Right atrium auricular region (tissue), 2 donors: ENCODE measurements around the gene ADIPOQ. TPM values are rescaled to one million over a fixed set of nuclear protein-coding genes. Genes with fewer than 3 reads are reported as not detected.
"Not testable (repeated sequence)": the region's sequence is repeated elsewhere in the genome, so short reads cannot be mapped to it uniquely, and the experiment has no call there.

Experiments
- DNase-seq: peaks from one replicate; pipeline ENCODE4 v3.0.0-alpha.2; 2019; ENCODE audit warnings: low spot score
- H3K27ac ChIP-seq, 2 donors: fragments of 200-600 bp; sonication (generic); 1 replicate in 1 of 2; 2 replicates in 1 of 2; pipeline ENCODE4 v1.5.1; 2016 to 2019
- H3K27me3 ChIP-seq, 2 donors: fragments of 200-600 bp; sonication (generic); one replicate each; pipeline versions ENCODE4 v1.5.1 to v1.6.0; 2017 to 2019
- H3K36me3 ChIP-seq: fragments of 200-600 bp; sonication (generic); one replicate; pipeline ENCODE4 v1.5.1; 2016
- H3K4me1 ChIP-seq, 2 donors: fragments of 200-600 bp; sonication (generic); one replicate each; pipeline versions ENCODE4 v1.5.1 to v1.6.0; 2017 to 2019
- H3K4me3 ChIP-seq, 2 donors: fragments of 200-600 bp; sonication (generic); 1 replicate in 1 of 2; 2 replicates in 1 of 2; pipeline ENCODE4 v1.5.1; 2017 to 2019; ENCODE audit warnings: mild to moderate bottlenecking in 1 of 2, moderate library complexity in 1 of 2
- H3K9me3 ChIP-seq, 2 donors: fragments of 200-600 bp; sonication (generic); one replicate each; pipeline ENCODE4 v1.5.1; 2019
- CTCF ChIP-seq, 2 donors: fragments of 200-600 bp; sonication (generic); IDR thresholded peaks; one replicate each; pipeline ENCODE4 v1.5.1; 2019; ENCODE audit warnings: antibody characterized with exemption in 2 of 2
- total RNA-seq, 2 donors: library from RNA; depleted of rRNA; stranded (reverse); fragments of >200 nt; gene quantifications; one replicate each; pipeline ENCODE4 v1.1.0, GENCODE V29; 2016

ADIPOQ gene
- total RNA-seq, 2 donors from 2014 or later: 2.4 to 19.1 TPM

DNA sequence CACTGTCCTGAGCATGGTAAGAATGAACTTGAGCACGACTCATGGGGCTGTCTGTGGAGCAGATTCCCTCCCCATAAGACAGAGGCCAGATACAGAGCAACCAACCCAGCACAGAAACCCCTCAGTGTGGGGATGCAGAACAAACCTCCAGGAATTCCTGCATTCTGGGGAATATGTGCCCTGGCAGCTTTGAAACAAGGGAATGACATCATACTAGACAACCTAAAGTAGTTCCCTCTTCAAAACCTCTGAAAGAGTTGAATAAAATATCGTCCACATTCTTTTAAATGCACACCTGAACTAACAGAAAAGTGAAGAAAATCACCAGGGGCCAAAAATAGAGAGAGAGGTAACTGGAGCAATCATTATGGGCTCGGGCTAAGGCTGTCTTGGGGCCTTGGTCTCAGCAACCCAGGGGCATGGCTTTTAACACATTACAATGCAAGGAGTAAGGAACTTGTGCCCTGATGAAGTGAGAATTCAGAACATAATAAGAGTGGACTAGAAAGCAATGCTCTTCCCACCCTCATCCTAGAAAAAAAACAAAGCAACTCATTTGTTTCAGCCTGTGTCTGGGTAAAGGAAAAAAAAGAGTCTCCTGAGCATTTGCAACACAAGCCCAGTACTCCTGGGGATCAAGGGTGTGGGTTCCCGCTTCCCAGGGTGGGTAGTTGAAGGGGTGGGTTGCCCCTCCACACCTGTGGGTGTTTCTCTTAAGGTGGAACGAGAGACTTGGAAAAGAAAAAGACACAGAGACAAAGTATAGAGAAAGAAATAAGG is 43.9 kb downstream of the ADIPOQ start:
- H3K36me3 ChIP-seq: no peaks in the 10 kb centered on the region
- H3K27me3 ChIP-seq: no peaks in the 10 kb centered on the region
- no peaks in the 10 kb centered on the region for H3K9me3 ChIP-seq
- no peak for DNase-seq
- no peak overlapping the region for H3K27ac ChIP-seq
- no peaks in the 10 kb centered on the region for H3K4me1 ChIP-seq
- TF ChIP-seq CTCF (IDR thresholded peaks at IDR 0.05): no peak
- H3K4me3 ChIP-seq: no peak overlapping the region

- DNase-seq, H3K4me3 ChIP-seq: not testable (repeated sequence)
Observed at GRCh38 chr3:186887507-186887938, 45.0 kb downstream of the ADIPOQ start.

DNA sequence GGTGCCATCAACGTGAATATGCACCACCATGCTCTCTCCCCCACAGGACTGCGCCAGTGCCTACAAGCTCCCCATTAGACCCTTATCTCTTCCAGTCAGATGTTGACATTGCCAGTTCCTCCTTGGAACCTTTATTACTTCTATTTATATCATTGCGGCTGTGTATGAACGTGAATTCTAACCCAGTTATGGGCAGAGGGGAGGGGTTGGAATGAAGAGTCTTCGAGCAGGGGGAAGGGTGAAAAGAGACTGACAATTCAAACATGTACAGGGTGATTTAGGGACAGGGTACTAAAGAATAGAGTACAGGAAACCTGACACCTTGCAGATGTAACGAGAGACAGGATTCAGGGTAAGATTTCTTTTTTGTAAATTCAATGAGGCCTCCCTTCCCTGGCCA is 46.1 kb downstream of the ADIPOQ start:
- Histone ChIP-seq H3K4me1 (no peaks in the 10 kb centered on the region), H3K9me3 (no peaks in the 10 kb centered on the region), H3K4me3 (no peak overlapping the region), H3K36me3 (no peaks in the 10 kb centered on the region), H3K27me3 (no peaks in the 10 kb centered on the region), H3K27ac (peak overlapping the region in 1 of 2 donors; percentile 53)
- no peak for TF ChIP-seq CTCF (IDR thresholded peaks at IDR 0.05)
- DNase-seq: no peak

More at GRCh38 chr3:186887507-186887938, 45.0 kb downstream of the ADIPOQ start:
- H3K27me3 ChIP-seq, H3K36me3 ChIP-seq, H3K9me3 ChIP-seq, H3K27ac ChIP-seq, H3K4me1 ChIP-seq: not testable (repeated sequence)

GRCh38 chr3:186889698-186890097 is 47.2 kb downstream of the ADIPOQ start:
- H3K36me3 ChIP-seq, H3K27me3 ChIP-seq, DNase-seq: not testable (repeated sequence)

DNA sequence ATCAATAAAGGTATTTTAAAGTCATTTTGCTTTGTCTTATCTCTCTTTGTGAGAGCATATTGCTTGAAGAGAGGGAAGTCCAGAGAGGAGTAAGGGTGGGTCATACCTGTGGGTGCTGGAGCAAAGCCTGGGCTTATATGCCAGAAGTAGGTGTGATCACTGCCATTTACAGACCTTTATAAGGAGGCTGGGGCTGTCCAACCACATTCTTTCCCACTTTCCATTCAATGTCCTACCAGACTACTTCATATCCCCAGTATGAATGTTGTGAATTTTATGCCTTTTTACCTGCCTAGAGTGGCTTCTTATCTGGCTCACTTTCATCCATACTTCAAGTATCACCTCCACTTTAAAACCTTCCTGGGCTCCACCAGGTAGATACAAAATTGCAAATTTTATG is 48.4 kb downstream of the ADIPOQ start:
- H3K4me1 ChIP-seq: no peaks in the 10 kb centered on the region
- H3K27me3 ChIP-seq: no peaks in the 10 kb centered on the region
- no peak overlapping the region for H3K4me3 ChIP-seq
- no peak overlapping the region for H3K27ac ChIP-seq
- no peaks in the 10 kb centered on the region for H3K36me3 ChIP-seq
- no peak for DNase-seq
- H3K9me3 ChIP-seq: no peaks in the 10 kb centered on the region
- TF ChIP-seq CTCF (IDR thresholded peaks at IDR 0.05): no peak

More at GRCh38 chr3:186889698-186890097, 47.2 kb downstream of the ADIPOQ start:
- H3K27ac ChIP-seq, H3K9me3 ChIP-seq, H3K4me3 ChIP-seq, H3K4me1 ChIP-seq: not testable (repeated sequence)

- H3K9me3 ChIP-seq, DNase-seq, H3K4me3 ChIP-seq, H3K27me3 ChIP-seq, H3K4me1 ChIP-seq, H3K27ac ChIP-seq, H3K36me3 ChIP-seq: not testable (repeated sequence)
Observed at GRCh38 chr3:186893071-186893470, 50.6 kb downstream of the ADIPOQ start.

DNA sequence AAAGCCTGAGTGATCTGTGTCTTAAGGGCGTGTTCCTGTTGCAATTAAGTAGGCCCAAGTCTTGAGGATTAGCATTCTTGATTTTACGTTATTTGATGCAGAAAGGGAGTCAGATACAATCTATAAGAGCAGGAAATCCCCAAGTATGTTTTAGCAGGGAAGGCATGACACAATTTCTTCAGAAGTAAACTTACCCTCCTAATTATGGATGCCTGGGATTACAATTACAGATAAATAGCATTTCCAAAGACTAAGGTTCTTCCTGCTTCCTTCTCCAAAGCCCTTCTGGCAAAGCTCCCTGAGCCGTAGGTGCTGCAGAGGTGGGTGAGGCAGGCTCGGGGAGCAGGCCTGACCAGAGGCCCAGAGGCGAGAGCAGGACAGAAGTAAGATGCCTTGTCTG is 52.9 kb downstream of the ADIPOQ start:
- H3K4me3 ChIP-seq: no peak overlapping the region
- no peak for TF ChIP-seq CTCF (IDR thresholded peaks at IDR 0.05)
- DNase-seq: no peak
- no peaks in the 10 kb centered on the region for H3K27me3 ChIP-seq
- no peaks in the 10 kb centered on the region for H3K36me3 ChIP-seq
- H3K4me1 ChIP-seq: no peaks in the 10 kb centered on the region
- no peaks in the 10 kb centered on the region for H3K9me3 ChIP-seq
- no peak overlapping the region for H3K27ac ChIP-seq
